ENCODE measurements around the gene PANX1.
"Not testable (repeated sequence)": the region's sequence is repeated elsewhere in the genome, so short reads cannot be mapped to it uniquely, and the experiment has no call there.

The PANX1 gene

DNA sequence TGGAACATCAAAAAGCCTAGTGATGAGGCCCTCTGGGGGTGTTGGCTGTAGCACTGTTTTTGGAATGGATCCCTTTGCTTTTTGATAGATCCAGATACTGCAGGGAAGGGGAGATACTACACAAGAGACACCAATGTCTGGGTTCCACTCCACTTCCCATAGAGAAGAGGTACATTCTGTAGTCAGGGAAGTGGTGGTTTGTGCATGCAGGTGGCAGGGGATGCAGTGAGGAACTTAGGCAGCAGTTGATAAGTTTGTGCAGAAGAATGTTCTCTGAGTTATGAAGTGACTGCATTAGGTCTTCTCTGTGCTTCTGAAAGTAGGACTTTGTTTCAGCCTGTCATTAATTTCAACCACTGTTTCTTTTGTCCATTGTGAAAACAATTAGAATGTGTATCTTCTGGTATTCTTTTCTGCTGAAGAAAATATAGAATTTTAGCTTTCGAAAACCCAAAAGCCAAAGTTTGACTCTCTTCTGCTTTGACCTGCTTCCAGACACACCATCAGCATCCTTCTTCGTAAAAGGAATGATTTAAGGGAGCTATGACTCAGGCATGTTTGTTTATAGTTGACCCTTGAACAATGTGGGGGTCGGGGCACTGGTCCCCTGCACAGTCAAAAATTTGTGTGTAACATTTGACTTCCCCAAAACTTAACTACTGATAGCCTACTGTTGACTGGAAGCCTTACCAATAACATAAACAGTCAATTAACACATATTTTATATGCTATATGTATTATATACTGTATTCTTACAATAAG, 25.6 kb downstream of the PANX1 start:
- Histone ChIP-seq H3K27ac (ENCODE audit: insufficient read depth in 1 of 2, low read depth in 1 of 2, low read length in 2 of 2, poor library complexity in 1 of 2, severe bottlenecking in 2 of 2) (no peak overlapping the region), H3K36me3 (ENCODE audit: control insufficient read depth in 4 of 4, insufficient read depth in 4 of 4, low read length in 3 of 4) (peaks cover 0 to 9% (median 0%) of the 10 kb centered on the region in 4 experiments), H3K9me3 (ENCODE audit: control extremely low read depth in 1 of 5, control insufficient read depth in 4 of 5, insufficient read depth in 2 of 5, low read depth in 1 of 5, low read length in 4 of 5) (no peaks in the 10 kb centered on the region), H3K4me1 (ENCODE audit: control extremely low read depth in 1 of 4, control insufficient read depth in 4 of 4, insufficient read depth in 4 of 4, low read length in 3 of 4) (peaks cover 0 to 32% (median 15%) of the 10 kb centered on the region in 4 experiments), H3K4me3 (ENCODE audit: control insufficient read depth in 1 of 7, extremely low read depth in 1 of 7, insufficient read depth in 4 of 7, low read depth in 2 of 7, low read length in 6 of 7) (no peak overlapping the region), H3K27me3 (replicated peaks in 2 of 5; ENCODE audit: control insufficient read depth in 4 of 5, insufficient read depth in 5 of 5, low read length in 4 of 5) (no peaks in the 10 kb centered on the region)
- ChIA-PET POLR2A (interaction anchor here (0.7 to 0.9 kb wide), 2 partner anchors 22 to 536 kb away, joined by 3 read pairs; no protein-coding TSS in a partner anchor), CTCF (interaction anchor here (0.9 kb wide), 1 partner anchor 972 kb away, joined by 3 read pairs; no protein-coding TSS in a partner anchor)
- 100% methylated on average over 1 of the region's 3 CpGs for WGBS (ENCODE audit: insufficient coverage)
- DNase-seq, result peak in 2 of 3 donors; percentile 20 to 35

- H3K9me3 ChIP-seq (ENCODE audit: control extremely low read depth in 1 of 5, control insufficient read depth in 4 of 5, insufficient read depth in 2 of 5, low read depth in 1 of 5, low read length in 4 of 5); CTCF ChIA-PET; H3K36me3 ChIP-seq (ENCODE audit: control insufficient read depth in 4 of 4, insufficient read depth in 4 of 4, low read length in 3 of 4); H3K27me3 ChIP-seq (replicated peaks in 2 of 5; ENCODE audit: control insufficient read depth in 4 of 5, insufficient read depth in 5 of 5, low read length in 4 of 5); POLR2A ChIA-PET; H3K27ac ChIP-seq (ENCODE audit: insufficient read depth in 1 of 2, low read depth in 1 of 2, low read length in 2 of 2, poor library complexity in 1 of 2, severe bottlenecking in 2 of 2); H3K4me3 ChIP-seq (ENCODE audit: control insufficient read depth in 1 of 7, extremely low read depth in 1 of 7, insufficient read depth in 4 of 7, low read depth in 2 of 7, low read length in 6 of 7); DNase-seq: not testable (repeated sequence)
- H3K4me1 ChIP-seq (ENCODE audit: control extremely low read depth in 1 of 4, control insufficient read depth in 4 of 4, insufficient read depth in 4 of 4, low read length in 3 of 4), result peaks cover 0 to 13% (median 10%) of the 10 kb centered on the region in 4 experiments
- WGBS (ENCODE audit: insufficient coverage), result no CpG with 5 or more reads among the region's 3 CpGs
Observed at GRCh38 chr11:94157339-94157738, 28.7 kb downstream of the PANX1 start.

- Histone ChIP-seq H3K4me1 (ENCODE audit: control extremely low read depth in 1 of 4, control insufficient read depth in 4 of 4, insufficient read depth in 4 of 4, low read length in 3 of 4) (no peaks in the 10 kb centered on the region), H3K36me3 (ENCODE audit: control insufficient read depth in 4 of 4, insufficient read depth in 4 of 4, low read length in 3 of 4) (peaks cover 0 to 3% (median 0%) of the 10 kb centered on the region in 4 experiments), H3K27me3 (replicated peaks in 2 of 5; ENCODE audit: control insufficient read depth in 4 of 5, insufficient read depth in 5 of 5, low read length in 4 of 5) (no peaks in the 10 kb centered on the region), H3K9me3 (ENCODE audit: control extremely low read depth in 1 of 5, control insufficient read depth in 4 of 5, insufficient read depth in 2 of 5, low read depth in 1 of 5, low read length in 4 of 5) (peaks cover 0 to 13% (median 6%) of the 10 kb centered on the region in 5 experiments), H3K27ac (ENCODE audit: insufficient read depth in 1 of 2, low read depth in 1 of 2, low read length in 2 of 2, poor library complexity in 1 of 2, severe bottlenecking in 2 of 2) (no peak overlapping the region), H3K4me3 (ENCODE audit: control insufficient read depth in 1 of 7, extremely low read depth in 1 of 7, insufficient read depth in 4 of 7, low read depth in 2 of 7, low read length in 6 of 7) (no peak overlapping the region)
- 100% methylated on average over 1 of the region's 1 CpG for WGBS (ENCODE audit: insufficient coverage)
- CTCF ChIA-PET, result no interaction called here
- DNase-seq, result no peak
- POLR2A ChIA-PET, result no interaction called here
Observed at GRCh38 chr11:94168882-94169281, 40.2 kb downstream of the PANX1 start.

DNA sequence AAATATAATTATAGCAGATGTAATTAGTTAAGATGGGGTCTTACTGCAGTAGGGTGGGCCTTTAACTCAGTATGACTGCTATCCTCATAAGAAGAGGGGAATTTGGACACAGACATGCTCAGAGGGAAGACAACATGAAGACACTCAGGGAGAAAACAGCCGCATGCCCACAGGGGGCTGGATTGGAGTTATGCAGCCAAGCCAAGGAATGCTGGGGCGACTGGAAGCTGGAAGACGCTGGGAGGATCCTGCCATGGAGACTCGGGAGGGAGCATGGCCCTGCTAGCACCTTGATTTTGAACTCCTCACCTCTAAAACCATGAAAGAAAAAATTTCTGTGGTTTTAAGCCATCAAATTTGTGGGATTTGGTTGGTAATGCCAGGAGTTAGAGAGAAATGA, 40.9 kb downstream of the PANX1 start:
- peaks cover 0 to 11% (median 6%) of the 10 kb centered on the region in 5 experiments for H3K9me3 ChIP-seq (ENCODE audit: control extremely low read depth in 1 of 5, control insufficient read depth in 4 of 5, insufficient read depth in 2 of 5, low read depth in 1 of 5, low read length in 4 of 5)
- POLR2A ChIA-PET, result no interaction called here
- no peak overlapping the region for H3K4me3 ChIP-seq (ENCODE audit: control insufficient read depth in 1 of 7, extremely low read depth in 1 of 7, insufficient read depth in 4 of 7, low read depth in 2 of 7, low read length in 6 of 7)
- H3K4me1 ChIP-seq (ENCODE audit: control extremely low read depth in 1 of 4, control insufficient read depth in 4 of 4, insufficient read depth in 4 of 4, low read length in 3 of 4), result no peaks in the 10 kb centered on the region
- H3K36me3 ChIP-seq (ENCODE audit: control insufficient read depth in 4 of 4, insufficient read depth in 4 of 4, low read length in 3 of 4), result peaks cover 0 to 3% (median 0%) of the 10 kb centered on the region in 4 experiments
- H3K27ac ChIP-seq (ENCODE audit: insufficient read depth in 1 of 2, low read depth in 1 of 2, low read length in 2 of 2, poor library complexity in 1 of 2, severe bottlenecking in 2 of 2), result no peak overlapping the region
- WGBS (ENCODE audit: insufficient coverage), result 100% methylated on average over 2 of the region's 4 CpGs
- CTCF ChIA-PET, result no interaction called here
- no peak for DNase-seq
- no peaks in the 10 kb centered on the region for H3K27me3 ChIP-seq (replicated peaks in 2 of 5; ENCODE audit: control insufficient read depth in 4 of 5, insufficient read depth in 5 of 5, low read length in 4 of 5)

DNA sequence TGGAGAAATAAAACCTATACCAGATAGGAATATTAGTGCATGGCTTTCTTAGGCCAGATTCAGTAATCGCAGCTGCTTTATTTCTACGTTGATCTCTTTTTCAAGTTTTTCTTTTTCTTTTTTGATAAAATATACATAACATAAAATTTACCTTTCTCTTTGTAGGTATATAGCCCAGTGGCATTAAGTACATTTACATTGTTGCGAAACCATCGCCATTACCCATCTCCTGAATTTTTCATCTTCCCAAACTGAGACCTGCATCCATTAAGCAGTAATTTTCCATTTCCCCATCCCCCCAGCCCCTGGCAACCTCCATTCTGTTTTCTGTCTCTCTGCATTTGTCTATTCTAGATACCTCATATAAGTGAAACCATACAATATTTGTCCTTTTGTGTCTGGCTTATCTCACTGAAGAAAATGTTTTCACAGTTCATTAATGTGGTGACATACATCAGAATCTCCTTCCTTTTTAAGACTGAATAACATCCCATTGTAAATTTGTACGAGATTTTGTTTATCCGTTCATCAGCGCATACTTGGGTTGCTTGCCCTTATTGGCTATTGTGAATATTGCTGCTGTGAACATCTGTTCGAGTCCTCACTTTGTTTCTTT, 41.4 kb downstream of the PANX1 start:
- Histone ChIP-seq H3K27ac (ENCODE audit: insufficient read depth in 1 of 2, low read depth in 1 of 2, low read length in 2 of 2, poor library complexity in 1 of 2, severe bottlenecking in 2 of 2) (no peak overlapping the region), H3K4me1 (ENCODE audit: control extremely low read depth in 1 of 4, control insufficient read depth in 4 of 4, insufficient read depth in 4 of 4, low read length in 3 of 4) (no peaks in the 10 kb centered on the region), H3K27me3 (replicated peaks in 2 of 5; ENCODE audit: control insufficient read depth in 4 of 5, insufficient read depth in 5 of 5, low read length in 4 of 5) (no peaks in the 10 kb centered on the region), H3K9me3 (ENCODE audit: control extremely low read depth in 1 of 5, control insufficient read depth in 4 of 5, insufficient read depth in 2 of 5, low read depth in 1 of 5, low read length in 4 of 5) (peaks cover 0 to 11% (median 6%) of the 10 kb centered on the region in 5 experiments), H3K4me3 (ENCODE audit: control insufficient read depth in 1 of 7, extremely low read depth in 1 of 7, insufficient read depth in 4 of 7, low read depth in 2 of 7, low read length in 6 of 7) (no peak overlapping the region), H3K36me3 (ENCODE audit: control insufficient read depth in 4 of 4, insufficient read depth in 4 of 4, low read length in 3 of 4) (peaks cover 0 to 3% (median 0%) of the 10 kb centered on the region in 4 experiments)
- DNase-seq, result no peak
- POLR2A ChIA-PET, result no interaction called here
- CTCF ChIA-PET, result interaction anchor here (1.3 to 5.8 kb wide), 2 partner anchors 14 to 335 kb away, joined by 5 to 43 read pairs; no protein-coding TSS in a partner anchor
- 96% methylated on average over 6 of the region's 8 CpGs for WGBS (ENCODE audit: insufficient coverage)

DNA sequence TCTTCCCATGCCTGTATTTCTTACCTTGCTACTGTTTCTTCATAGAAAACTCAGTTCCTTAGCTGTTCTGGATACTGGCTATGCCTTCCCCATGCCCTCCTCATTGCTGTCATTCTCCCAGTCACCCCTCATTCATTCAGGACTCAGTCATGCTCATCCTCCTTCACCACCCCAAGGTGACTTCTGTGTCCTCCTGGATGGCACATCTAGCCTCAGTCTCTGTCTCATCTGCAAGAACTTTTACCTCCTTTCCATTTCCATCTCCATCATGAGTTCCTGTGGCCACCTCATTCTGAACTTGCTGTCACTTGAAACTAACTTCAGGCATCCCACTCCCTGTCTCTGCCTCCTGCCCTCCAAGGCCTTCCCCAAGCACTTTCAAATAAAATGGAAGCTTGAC, 42.3 kb downstream of the PANX1 start:
- no peak overlapping the region for H3K4me3 ChIP-seq (ENCODE audit: control insufficient read depth in 1 of 7, extremely low read depth in 1 of 7, insufficient read depth in 4 of 7, low read depth in 2 of 7, low read length in 6 of 7)
- H3K27ac ChIP-seq (ENCODE audit: insufficient read depth in 1 of 2, low read depth in 1 of 2, low read length in 2 of 2, poor library complexity in 1 of 2, severe bottlenecking in 2 of 2), result no peak overlapping the region
- H3K36me3 ChIP-seq (ENCODE audit: control insufficient read depth in 4 of 4, insufficient read depth in 4 of 4, low read length in 3 of 4), result peaks cover 0 to 3% (median 0%) of the 10 kb centered on the region in 4 experiments
- POLR2A ChIA-PET, result no interaction called here
- DNase-seq, result no peak
- no peaks in the 10 kb centered on the region for H3K4me1 ChIP-seq (ENCODE audit: control extremely low read depth in 1 of 4, control insufficient read depth in 4 of 4, insufficient read depth in 4 of 4, low read length in 3 of 4)
- CTCF ChIA-PET, result interaction anchor here (0.7 to 5.8 kb wide), 5 partner anchors 10 to 334 kb away, joined by 3 to 43 read pairs (median 4); no protein-coding TSS in a partner anchor
- H3K27me3 ChIP-seq (replicated peaks in 2 of 5; ENCODE audit: control insufficient read depth in 4 of 5, insufficient read depth in 5 of 5, low read length in 4 of 5), result no peaks in the 10 kb centered on the region
- peaks cover 0 to 11% (median 3%) of the 10 kb centered on the region in 5 experiments for H3K9me3 ChIP-seq (ENCODE audit: control extremely low read depth in 1 of 5, control insufficient read depth in 4 of 5, insufficient read depth in 2 of 5, low read depth in 1 of 5, low read length in 4 of 5)

Data from common myeloid progenitor, CD34-positive (primary cell).